Activated CD8-positive, alpha-beta T cell treated with anti-CD3 and anti-CD28 coated beads for 36 hours (primary cell): ENCODE results near the gene MAP2K5. TPM values are rescaled to one million over a fixed set of nuclear protein-coding genes. Genes with fewer than 3 reads are reported as not detected.
A peak's percentile ranks its signal among the peaks of the same experiment; 100 is the strongest.

ENCODE experiments used
- ATAC-seq: fragments of 200-7000 bp; cut with Tn5 transposase; one replicate; pipeline ENCODE4 v1.10.0; 2021; ENCODE audit warnings: mild to moderate bottlenecking, moderate library complexity
- CTCF ChIA-PET: fragments of 350-600 bp; sonication (Branson Sonifier 250); formaldehyde crosslinking; loops from one replicate; lab custom pipeline; 2021; ENCODE audit warnings: antibody characterized with exemption; lab: Charles Lee
- POLR2A ChIA-PET: fragments of 350-600 bp; sonication (Branson Sonifier 250); formaldehyde crosslinking; loops from one replicate; lab custom pipeline; 2021; ENCODE audit warnings: antibody characterized with exemption; lab: Charles Lee
- DNase-seq: peaks from one replicate; pipeline ENCODE4 v3.0.0-alpha.2; 2020
- H3K27ac Mint-ChIP-seq: one replicate; pipeline ENCODE4 v1.8.0; 2021; ENCODE audit warnings: mild to moderate bottlenecking, mixed read lengths
- H3K27me3 Mint-ChIP-seq: one replicate; pipeline ENCODE4 v1.8.0; 2021; ENCODE audit warnings: mixed read lengths
- H3K36me3 Mint-ChIP-seq: one replicate; pipeline ENCODE4 v1.8.0; 2021; ENCODE audit warnings: low read depth, mixed read lengths
- H3K4me1 Mint-ChIP-seq: one replicate; pipeline ENCODE4 v1.8.0; 2021; ENCODE audit warnings: low read depth, mixed read lengths
- H3K4me3 Mint-ChIP-seq: one replicate; pipeline ENCODE4 v1.8.0; 2021; ENCODE audit warnings: mild to moderate bottlenecking, moderate library complexity, mixed read lengths
- H3K9me3 Mint-ChIP-seq: one replicate; pipeline ENCODE4 v1.8.0; 2021; ENCODE audit warnings: mixed read lengths
- CTCF ChIP-seq: fragments of 200-600 bp; IDR thresholded peaks from one replicate; pipeline ENCODE4 v1.8.0; 2022; ENCODE audit warnings: antibody characterized with exemption, mild to moderate bottlenecking
- intact Hi-C: fragments of 100-400 bp; cut with micrococcal nuclease; formaldehyde crosslinking; loops from one replicate; pipeline ENCODE4 v1.10.0; 2022
- total RNA-seq, 2 experiments: library from RNA; stranded (reverse); gene quantifications; one replicate each; pipeline ENCODE4 v1.2.3, GENCODE V29; 2021

Gene MAP2K5
- total RNA-seq, 2 experiments from 2014 or later = 19.0 to 21.1 TPM

DNA sequence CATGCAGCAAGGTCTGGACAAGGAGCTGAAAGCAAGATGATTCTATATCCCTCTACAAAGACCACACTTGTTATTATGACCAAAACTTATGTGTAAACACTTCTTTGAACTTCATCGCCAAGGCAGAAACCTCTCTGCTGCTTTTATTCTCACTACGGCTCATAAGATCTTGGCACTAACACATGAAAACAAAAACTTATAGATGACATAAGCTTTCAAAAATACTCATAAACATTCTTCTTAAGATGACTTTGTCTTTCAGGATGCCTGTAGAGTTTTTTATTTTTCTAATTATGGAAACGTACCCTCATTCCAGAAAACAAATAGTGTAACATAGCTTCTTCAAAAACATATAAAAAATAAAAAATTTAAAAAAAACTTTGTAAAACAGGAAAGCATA is 34.1 kb upstream of the MAP2K5 start:
- no peak overlapping the region for H3K27ac Mint-ChIP-seq
- ChIA-PET POLR2A (no interaction called here), CTCF (interaction anchor here (1.7 to 2.7 kb wide), 2 partner anchors 51 to 328 kb away, joined by 5 to 8 read pairs; no protein-coding TSS in a partner anchor)

DNA sequence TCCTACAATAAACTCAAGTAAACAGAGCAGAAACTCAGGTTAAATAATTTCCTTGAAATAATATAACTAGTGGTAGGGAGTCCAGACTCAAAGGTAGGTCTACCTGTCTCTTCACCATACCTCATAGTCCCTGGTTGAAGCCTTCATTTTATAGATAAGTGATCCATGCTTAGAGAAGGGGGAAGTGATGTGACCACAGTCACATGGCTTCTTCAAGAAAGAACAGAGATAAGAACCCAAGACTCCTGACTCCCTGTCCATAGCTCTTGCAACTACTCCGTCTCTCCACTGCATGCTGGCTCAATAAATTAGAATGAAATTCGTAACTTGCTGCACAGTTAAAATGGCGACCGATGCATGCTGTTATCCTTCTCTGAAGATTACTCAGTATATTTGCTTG is 32.6 kb upstream of the MAP2K5 start:
- TF ChIP-seq CTCF = no peak
- intact Hi-C loops = no loop called here
- H3K9me3 Mint-ChIP-seq = no peaks in the 10 kb centered on the region
- CTCF ChIA-PET = no interaction called here
- no peak for ATAC-seq
- H3K27me3 Mint-ChIP-seq = no peaks in the 10 kb centered on the region
- no peak overlapping the region for H3K4me3 Mint-ChIP-seq
- peaks cover 6% of the 10 kb centered on the region for H3K4me1 Mint-ChIP-seq
- no peak overlapping the region for H3K27ac Mint-ChIP-seq
- POLR2A ChIA-PET = no interaction called here
- H3K36me3 Mint-ChIP-seq = peaks cover 19% of the 10 kb centered on the region
- no peak for DNase-seq

More for the DNA sequence above, 34.1 kb upstream of the MAP2K5 start:
- DNase-seq (no peak), ATAC-seq (no peak)
- no peak for TF ChIP-seq CTCF
- no peaks in the 10 kb centered on the region for H3K27me3 Mint-ChIP-seq
- no peak overlapping the region for H3K4me3 Mint-ChIP-seq
- H3K4me1 Mint-ChIP-seq = peaks cover 6% of the 10 kb centered on the region
- peaks cover 14% of the 10 kb centered on the region for H3K36me3 Mint-ChIP-seq
- intact Hi-C loops = no loop called here
- no peaks in the 10 kb centered on the region for H3K9me3 Mint-ChIP-seq

DNA sequence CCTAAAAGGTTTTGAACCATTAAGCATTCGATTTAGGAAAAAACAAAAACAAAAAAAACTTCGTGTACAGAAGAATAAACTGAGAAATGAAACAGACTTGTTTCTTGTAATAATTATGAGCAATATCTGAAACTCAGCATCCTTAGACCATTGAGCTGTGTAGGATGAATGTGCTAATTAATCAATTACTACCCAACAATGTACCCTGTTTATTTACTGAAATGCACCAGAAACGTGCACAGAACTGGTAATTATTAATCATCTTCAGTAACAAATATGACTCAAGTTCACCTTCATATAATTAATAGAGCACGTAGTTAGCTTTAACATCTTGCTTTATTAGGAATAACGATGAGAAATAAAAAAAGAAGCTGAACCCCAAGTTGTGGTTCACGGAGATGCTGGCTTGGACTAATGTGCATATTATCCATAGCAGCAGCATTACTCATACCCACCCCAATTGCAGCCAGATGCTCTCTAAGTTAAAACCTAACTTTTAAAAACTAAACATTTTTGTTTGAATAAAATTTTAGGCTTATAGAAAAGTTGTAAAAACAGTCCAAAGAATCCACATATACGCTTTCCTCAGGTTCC is 31.8 kb upstream of the MAP2K5 start:
- ATAC-seq = no peak
- ChIA-PET POLR2A (no interaction called here), CTCF (interaction anchor here (1.0 kb wide), 1 partner anchor 325 kb away, joined by 3 read pairs; no protein-coding TSS in a partner anchor)
- DNase-seq = no peak
- Mint-ChIP-seq H3K27ac (no peak overlapping the region), H3K4me3 (no peak overlapping the region), H3K4me1 (peaks cover 6% of the 10 kb centered on the region), H3K27me3 (no peaks in the 10 kb centered on the region), H3K36me3 (peaks cover 21% of the 10 kb centered on the region), H3K9me3 (no peaks in the 10 kb centered on the region)
- intact Hi-C loops = no loop called here
- no peak for TF ChIP-seq CTCF

DNA sequence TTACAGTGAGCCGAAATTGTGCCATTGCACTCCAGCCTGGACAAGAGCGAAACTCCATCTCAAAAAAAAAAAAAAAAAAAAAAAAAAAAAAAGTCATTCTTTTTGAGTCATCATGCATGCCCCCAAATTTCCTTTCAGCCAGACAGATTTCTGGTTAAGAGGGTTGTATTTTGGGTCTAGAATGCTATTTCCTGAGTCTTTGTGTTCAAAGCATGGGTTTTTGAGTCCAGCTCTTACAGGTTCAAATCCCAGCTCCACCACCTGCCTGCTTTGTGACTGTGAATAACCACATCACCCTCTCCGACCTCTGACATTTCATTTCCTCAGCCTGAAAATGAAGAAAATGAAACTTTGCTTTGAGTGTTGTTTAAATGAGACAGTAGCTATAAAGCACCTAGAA is 30.9 kb upstream of the MAP2K5 start:
- Mint-ChIP-seq H3K36me3 (peaks cover 21% of the 10 kb centered on the region), H3K27ac (no peak overlapping the region), H3K27me3 (no peaks in the 10 kb centered on the region), H3K9me3 (no peaks in the 10 kb centered on the region), H3K4me1 (peaks cover 4% of the 10 kb centered on the region), H3K4me3 (no peak overlapping the region)
- intact Hi-C loops = no loop called here
- TF ChIP-seq CTCF = no peak
- DNase-seq (peak; percentile 55), ATAC-seq (peak; percentile 45)
- POLR2A ChIA-PET = interaction anchor here (1.1 kb wide), 1 partner anchor 12 kb away, joined by 4 read pairs; no protein-coding TSS in a partner anchor
- CTCF ChIA-PET = interaction anchor here (1.0 to 1.1 kb wide), 2 partner anchors 11 to 54 kb away, joined by 3 to 4 read pairs; no protein-coding TSS in a partner anchor

- Mint-ChIP-seq H3K4me3 (no peak overlapping the region), H3K9me3 (no peaks in the 10 kb centered on the region), H3K4me1 (peaks cover 4% of the 10 kb centered on the region), H3K27me3 (no peaks in the 10 kb centered on the region), H3K36me3 (peaks cover 21% of the 10 kb centered on the region), H3K27ac (no peak overlapping the region)
- no peak for TF ChIP-seq CTCF
- ChIA-PET POLR2A (interaction anchor here (1.1 kb wide), 1 partner anchor 11 kb away, joined by 4 read pairs; no protein-coding TSS in a partner anchor), CTCF (interaction anchor here (1.0 to 1.1 kb wide), 2 partner anchors 11 to 55 kb away, joined by 3 to 4 read pairs; no protein-coding TSS in a partner anchor)
- ATAC-seq (no peak), DNase-seq (no peak)
- intact Hi-C loops = no loop called here
Measured at GRCh38 chr15:67512140-67512539, 30.4 kb upstream of the MAP2K5 start.
